PFSK-1 (cell line): ENCODE results near the gene PPP1R3D.

Experiments
- FOXP2 ChIP-seq: optimal IDR thresholded peaks from 2 replicates; pipeline ENCODE3; 2011; ENCODE audit warnings: borderline replicate concordance, control low read depth, inconsistent platforms; ENCODE audit not compliant: insufficient read depth; ENCODE audit errors: extremely low read length, extremely low read depth
- POLR2AphosphoS5 ChIP-seq: IDR thresholded peaks from 2 replicates; pipeline ENCODE4 v1.6.1; 2012; ENCODE audit warnings: low read depth, mild to moderate bottlenecking, control low read depth, low read length, moderate library complexity
- SIN3A ChIP-seq: IDR thresholded peaks from 2 replicates; pipeline ENCODE4 v1.6.1; 2012; ENCODE audit warnings: mild to moderate bottlenecking, low read length, moderate library complexity, borderline replicate concordance; ENCODE audit not compliant: insufficient read depth
- TAF1 ChIP-seq: IDR thresholded peaks from 2 replicates; pipeline ENCODE4 v1.6.1; 2012; ENCODE audit warnings: low read length, control low read depth, borderline replicate concordance; ENCODE audit not compliant: insufficient read depth

- TF ChIP-seq SIN3A (no peak), TAF1 (no peak), FOXP2 (no peak), POLR2AphosphoS5 (no peak)
Measured at GRCh38 chr20:59923514-59923913, 16.6 kb downstream of the PPP1R3D start.
